ENCODE data around the gene JAG2.
A peak's percentile ranks its signal among the peaks of the same experiment; 100 is the strongest.

Gene JAG2

DNA sequence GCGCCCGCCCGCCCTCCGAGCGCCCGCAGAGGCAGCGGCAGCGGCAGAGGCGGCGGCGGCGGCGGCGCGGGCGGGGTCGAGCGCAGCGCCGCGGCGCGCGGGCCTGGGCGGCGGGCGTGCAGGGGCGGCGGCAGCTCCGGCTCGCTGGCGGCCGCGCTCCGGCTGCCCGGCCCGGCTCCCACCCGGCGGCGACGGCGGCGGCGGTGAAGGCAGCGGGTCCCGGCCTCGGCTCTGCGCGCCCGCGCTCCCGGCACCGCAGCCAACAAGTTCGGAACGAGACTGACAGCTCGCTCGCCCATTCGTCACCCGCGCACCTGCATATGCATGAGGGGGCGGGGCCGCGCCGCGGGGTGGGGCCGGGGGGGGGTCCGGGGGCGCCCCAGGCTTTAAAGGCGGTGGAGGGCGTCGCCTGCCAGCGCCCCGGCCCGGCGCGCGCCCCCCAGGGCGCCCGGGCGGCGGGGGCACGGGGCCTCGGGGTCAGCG lies at the start of gene JAG2:
Gene JAG2, minus strand, starts transcription at position 281 of the 483 bp plus-strand sequence. CDS start 356 bp downstream, outside the sequence.
- peak; percentile 47 for DNase-seq

DNA sequence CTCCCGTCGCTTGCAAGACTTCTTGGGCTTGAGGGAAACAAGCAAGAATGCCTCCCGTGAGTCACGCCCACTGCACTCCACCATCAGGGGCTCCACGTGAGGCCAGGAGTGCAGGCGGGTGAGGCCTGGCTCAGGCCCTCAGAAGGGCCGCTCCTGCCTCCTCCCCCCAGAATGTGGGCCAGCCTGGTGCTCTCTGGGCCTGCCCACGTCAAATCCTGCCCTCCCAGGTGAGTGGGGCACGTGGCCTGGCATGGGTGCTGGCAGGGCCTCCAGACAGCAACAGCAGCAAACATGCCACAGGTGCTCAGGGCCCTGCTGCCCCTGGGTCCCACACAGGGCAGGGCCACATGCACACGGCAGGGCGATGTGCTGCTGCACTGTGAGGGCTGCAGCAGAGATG lies 49.2 kb upstream of the JAG2 start:
- DNase-seq, result no peak

DNA sequence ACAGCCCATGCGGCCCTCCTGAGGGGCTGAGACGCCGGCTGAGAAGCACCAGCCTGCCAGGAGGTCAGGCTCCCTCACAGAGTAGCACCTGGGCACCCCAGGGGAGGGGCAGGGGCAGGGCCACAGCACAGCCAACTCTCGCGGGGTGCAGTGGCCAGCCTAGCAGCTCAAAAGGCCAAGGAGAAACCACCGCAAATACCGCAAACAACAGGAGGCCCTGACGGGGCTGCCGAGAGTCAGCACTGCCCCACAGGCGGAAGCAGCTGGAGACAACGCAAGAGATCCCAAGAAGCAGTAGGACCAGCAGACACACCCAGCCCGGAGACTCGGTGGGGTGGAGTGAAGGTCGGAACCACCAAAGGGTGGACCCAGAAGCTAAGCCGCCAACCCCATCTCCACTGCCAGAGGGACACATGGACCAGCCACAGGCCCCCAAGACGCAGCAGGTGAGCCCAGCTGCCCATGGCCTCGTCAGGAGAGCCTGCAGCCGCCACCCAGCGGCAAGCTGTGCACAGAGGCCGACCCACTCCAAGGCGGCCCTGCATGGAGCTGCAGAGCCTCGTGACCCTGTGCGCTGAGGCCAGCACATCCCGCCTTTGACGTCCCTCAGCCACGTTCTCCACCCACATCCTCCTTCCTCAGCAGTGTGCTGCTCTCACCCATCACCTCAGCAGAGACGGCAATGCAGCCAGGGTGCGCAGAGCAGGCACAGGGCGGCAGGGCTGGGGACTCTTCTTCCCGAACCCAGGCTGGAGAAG lies 48.1 kb upstream of the JAG2 start:
- no peak for DNase-seq

DNA sequence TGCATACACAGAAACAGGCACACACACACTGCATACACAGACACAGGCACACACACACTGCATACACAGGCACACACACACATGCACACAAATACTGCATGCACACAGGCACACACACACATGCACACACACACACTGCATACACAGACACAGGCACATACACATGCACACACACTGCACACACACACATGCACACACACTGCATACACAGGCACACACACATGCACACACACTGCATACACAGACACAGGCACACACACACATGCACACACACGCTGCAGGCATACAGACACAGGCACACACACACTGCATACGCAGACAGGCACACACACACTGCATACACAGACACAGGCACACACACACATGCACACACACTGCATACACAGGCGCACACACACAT lies 47.0 kb upstream of the JAG2 start:
- DNase-seq, result no peak

DNA sequence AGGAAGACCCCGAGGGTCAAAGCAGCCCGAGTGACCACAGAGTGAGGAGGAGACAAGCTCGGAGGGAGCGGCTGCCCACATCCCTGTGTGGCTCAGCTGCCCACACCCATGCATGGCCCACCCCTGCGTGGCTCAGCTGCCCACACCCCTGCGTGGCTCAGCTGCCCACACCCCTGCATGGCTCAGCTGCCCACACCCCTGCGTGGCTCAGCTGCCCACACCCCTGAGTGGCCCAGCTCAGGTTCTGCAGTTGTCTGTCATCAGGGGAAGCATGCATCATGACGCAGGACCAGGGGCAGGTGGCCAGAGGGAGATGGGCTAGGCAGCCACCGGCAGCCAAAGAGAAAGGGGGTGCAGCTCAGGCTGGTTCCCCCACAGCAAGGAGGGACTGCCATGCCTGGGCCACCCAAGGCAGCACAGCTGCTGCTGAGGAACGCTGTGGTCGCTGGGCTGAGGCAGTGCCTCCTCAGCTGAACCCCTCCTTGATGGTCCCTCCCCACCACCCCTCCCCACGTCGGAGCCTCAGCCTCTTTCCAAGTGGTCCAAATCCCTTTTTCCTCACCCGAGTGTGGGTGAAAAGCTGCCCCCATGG lies 45.8 kb upstream of the JAG2 start:
- no peak for DNase-seq

DNA sequence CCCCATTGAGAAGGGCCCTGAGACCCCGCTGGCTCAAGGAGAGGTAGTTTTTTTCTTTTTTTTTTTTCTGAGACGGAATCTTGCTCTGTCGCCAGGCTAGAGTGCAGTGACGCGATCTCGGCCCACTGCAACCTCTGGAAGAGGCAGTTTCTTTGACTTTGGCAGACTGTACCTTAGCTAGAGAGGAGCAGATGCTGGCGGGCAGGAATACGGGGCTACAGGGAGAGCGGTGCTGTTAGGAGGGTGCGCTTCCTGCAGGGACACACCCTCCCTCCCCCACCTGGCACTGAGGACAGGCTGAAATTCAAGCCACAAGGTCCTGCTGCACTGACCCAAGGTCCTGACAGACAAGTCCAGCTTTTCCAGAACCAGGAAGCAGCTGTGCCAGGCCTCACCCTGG lies 44.8 kb upstream of the JAG2 start:
- DNase-seq, result no peak

DNA sequence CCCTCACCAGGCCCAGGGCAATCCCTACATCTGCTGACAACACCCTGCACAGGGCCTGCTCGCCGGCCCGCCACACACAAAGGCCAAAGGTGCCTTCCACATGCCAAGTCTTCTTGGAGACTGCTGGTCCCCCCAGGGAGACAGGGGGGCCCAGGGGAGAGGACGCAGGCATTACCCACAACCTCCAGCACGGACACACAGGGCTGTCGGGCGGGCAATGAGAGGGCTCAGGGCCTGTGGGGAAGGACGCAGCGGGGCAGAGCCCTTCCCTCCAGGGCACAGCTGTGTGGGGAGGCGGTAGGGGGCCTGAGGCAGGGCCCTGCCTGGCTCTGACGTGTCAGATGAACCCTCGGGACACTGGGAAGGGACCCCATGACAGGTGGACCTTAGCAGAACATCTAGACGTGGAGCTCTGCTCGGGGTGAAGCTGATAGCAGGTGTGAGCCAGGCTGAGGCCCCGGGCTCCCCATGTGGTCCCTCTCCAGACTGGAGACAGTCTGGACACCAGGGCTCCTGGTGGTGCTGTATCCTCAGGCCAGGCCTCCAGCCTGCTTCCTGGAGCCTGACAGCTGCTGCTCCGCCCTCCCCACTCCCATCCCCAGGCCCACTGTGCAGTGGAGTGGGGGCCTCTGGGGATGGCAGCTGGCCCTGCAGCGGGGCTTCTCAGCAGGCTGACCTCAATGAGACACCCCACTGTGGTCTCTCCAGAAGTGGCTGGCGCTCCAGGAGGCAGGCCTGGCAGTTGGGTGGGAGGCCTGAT lies 44.1 kb upstream of the JAG2 start:
- no peak for DNase-seq

DNA sequence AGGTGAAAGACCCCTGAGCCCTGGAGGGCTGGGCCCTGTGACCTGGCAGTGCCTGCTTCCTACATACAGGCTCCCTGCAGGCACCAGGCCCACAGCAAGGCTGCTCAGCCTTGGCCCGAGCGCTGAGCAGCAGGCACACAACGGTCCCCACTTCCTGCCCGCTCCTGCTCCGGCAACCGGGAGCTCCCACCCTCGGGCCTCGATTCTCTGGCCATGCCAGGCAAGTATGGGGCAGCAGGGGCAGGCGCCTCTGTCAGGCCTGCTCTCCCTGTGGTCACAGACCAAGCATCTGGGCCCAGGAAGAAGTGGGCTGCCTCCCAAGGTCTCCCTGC lies 43.1 kb upstream of the JAG2 start:
- no peak for DNase-seq

DNA sequence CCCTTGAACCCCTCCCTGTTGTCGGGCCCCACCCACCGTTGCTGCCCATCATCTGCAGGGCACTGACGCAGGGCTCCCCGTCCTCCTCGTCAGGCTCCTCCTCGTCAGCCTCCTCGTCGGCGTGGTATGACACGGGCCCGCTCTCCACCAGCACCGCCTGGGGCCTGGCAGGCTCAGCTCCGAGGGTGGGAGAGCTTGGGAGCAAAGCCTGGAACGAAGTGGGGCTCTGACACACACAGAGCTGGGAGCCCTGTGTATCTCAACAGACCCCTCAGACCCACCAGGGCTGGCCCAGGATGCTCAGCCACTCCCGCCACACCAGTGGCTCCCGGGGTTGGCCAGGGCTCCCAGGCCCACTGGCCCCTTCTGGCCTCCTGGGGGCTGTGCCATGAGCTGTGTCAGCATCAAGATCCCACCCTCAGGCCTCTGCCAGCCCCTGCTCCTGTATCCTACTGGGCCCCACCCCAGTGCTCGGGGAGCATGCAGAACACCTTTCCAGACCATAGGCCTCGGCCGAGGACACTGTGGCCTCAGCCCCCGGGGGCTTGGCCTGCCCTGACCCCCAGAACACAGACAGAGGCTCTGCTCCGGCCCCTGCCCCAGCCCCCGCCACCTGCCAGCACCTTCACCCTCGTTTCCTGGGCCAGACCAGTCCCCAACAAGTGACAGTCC lies 42.6 kb upstream of the JAG2 start:
- DNase-seq, result no peak

DNA sequence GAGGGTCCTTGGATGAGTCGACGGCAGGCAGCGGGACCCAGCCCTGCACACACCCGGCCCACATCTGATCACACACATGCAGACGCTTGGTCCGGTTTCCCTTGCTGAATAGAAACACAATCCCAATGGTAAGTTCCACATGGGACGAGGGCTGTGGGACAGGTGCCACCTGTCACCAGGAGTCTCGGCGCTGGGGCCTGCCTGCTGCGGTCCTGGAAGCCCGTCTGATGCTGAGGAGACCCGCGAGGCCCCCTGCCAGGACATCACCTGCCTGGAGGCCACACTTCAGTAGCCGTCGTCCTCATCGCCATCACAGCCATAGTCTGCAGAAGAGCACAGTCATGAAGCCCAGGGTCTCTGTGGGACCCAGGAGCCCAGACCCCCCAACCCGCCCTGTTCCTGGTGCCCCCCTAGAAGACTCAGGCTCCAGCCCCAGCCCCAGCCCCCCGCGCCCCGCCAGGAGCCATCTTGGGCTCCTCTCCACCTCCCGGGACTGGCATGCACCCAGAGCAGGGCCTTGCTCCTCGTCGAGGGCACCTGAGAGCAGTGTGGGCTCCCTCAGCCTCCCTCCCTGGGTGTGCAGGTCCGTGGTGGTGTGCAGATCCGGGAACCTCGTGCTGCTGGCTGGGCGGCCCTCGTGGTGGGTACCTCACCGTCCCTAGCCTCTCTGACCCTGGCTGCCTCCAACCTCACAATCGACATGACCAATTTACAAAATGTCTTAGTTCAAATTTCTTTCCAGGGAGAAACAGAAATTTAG lies 41.9 kb upstream of the JAG2 start:
- no peak for DNase-seq

DNA sequence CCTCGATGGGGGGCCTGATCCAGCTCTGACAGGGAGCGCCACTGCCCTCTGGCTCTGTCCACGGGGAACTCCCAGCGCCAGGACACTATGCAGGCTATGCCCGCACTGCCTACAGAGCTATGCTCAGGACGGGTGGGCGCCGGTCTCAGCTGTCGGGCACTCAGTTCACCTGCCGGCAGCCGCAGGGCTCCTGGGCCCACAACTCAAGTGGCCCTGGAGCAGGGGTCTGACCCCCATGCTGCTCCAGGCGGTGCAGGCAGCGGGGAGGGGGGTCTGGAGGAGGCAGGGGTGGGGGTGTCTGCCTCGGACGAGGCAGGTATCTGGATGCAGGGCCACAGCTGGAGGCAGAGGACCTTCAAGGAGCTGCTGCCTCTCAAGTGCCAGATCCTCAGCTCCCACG lies 41.1 kb upstream of the JAG2 start:
- no peak for DNase-seq

DNA sequence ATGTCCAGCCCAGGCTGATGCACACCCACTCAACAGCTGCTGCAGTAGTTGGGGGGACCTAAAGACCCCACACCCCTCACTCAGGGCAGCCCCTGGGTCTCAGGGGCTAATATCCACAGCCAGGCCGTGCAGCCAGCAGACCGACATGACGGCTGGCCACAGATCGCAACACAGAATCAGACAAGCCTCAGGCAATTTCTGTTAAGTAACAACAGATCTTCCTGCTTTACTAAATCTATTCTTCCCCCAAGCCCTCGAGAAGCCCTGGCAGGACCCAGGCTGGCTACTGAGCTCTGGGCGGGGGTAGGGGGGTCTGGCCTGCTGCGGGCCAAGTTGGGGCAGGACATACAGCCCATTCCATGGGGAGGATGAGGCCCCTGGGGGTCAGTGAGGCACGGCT lies 40.5 kb upstream of the JAG2 start:
- no peak for DNase-seq

DNA sequence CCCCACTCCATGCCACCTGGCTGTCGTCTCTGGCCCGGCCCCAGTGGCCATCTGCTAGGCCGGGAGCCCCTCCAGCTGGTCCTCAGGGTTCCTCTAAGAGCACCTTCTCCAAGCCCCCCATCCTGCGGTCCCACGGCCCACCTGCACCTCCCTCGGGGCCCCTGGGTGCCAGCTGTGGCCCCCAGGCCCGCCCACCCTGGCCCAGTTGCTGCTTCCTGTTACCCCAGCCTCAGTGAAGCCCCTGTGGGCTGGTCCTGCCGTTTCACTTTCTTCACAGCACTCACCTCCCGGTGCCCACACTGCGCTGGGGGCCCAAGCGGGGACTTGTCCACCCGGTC lies 40.1 kb upstream of the JAG2 start:
- no peak for DNase-seq

DNA sequence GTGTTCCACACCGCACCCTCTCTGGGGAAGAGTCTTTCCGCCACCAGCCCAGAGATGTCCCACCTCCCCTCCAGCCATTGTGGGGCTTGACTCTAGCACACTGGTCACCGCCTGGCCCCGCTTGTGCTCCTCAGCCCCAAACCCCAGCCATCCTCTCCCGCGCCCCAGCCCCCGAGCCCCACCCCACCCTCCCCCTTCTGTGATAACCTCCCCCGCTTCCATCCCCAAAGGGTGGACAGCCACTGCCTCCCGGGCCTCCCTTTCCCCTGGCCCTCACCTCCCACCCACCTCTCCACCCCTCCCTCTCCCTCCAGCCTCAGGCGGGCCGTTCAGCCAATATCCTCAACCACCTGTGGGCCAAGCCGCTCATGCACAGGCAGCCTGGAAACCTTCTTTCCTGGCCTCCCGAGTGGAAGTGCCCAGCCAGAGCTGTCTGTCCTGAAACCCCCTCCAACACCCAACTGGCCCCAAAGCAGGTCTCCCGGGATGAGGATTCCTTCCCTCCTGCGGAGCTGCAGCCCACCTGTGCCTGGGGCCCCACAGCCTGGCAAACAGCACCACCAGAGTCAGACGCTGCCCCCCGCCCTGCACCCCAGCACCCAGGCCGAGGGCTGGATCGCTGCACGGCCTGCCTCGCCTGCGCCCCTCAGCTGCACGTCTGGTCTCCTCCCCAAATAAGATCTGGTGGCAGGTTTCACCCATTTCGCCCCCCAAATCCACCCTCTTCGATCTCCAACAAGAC lies 39.6 kb upstream of the JAG2 start:
- DNase-seq, result no peak

DNA sequence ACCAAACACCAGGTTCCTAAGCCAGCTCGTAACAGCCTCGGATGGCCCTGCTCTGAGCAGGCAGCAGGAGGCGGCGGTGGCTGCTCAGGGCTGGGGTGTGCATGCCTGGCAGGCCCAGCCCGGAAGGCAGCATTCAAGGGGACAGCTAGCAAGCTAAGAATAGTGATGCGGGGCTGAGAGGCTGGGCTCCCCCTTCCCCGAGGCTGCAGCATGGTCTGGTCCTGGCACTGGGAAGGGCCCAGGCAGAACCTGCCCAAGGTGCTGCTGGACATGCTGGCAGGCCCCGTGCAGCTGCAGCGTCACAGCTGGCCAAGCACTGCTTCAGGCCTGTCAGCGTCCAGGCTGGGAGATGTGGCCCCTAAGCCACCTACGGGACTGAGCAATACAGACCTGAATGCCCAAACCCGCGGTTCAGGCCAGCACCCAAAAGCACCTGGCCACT lies 38.9 kb upstream of the JAG2 start:
- DNase-seq, result no peak

DNA sequence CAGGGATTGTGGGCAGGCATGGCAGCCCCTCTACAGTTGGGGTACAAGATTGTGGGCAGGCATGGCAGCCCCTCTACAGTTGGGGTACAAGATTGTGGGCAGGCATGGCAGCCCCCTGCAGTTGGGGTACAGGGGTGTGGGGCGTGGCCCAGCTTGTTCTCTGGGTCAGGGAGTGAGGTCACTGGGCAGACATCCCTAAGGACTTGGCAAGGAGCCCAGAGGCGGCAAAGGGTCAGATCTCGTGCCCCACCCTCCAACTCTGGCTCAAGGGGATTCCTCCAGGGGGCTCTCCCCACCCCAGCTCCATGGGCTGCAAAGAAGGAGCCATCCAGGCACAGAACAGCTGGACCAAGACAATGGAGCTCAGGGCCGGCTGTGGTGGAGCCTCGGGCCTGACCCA lies 38.3 kb upstream of the JAG2 start:
- no peak for DNase-seq

DNA sequence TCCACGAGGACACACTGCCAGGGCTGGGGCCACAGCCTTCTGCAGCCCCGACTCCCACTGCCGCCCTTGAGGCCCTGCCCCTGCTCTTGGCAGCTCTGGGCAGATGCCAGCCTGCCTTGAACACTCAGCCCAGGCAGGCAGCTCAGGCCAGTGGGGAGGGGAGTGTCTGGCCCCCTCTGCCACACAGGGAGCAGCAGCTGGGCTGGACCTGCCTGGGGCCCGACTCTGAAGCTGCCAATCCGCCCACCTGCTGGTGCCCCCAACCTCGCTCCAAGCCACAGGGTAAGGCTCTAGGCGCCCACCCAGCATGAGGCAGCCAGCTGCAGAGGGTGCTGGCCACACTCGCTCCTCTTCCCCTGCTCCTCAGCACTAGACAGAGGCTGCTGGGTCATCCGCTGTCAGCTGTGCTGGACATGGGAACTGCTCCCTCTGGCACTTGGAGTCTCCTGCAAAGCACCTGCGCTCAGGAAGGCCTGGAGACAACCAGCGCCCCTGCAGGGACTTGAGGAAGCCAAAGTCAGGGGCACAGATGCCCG lies 37.2 kb upstream of the JAG2 start:
- no peak for DNase-seq

DNA sequence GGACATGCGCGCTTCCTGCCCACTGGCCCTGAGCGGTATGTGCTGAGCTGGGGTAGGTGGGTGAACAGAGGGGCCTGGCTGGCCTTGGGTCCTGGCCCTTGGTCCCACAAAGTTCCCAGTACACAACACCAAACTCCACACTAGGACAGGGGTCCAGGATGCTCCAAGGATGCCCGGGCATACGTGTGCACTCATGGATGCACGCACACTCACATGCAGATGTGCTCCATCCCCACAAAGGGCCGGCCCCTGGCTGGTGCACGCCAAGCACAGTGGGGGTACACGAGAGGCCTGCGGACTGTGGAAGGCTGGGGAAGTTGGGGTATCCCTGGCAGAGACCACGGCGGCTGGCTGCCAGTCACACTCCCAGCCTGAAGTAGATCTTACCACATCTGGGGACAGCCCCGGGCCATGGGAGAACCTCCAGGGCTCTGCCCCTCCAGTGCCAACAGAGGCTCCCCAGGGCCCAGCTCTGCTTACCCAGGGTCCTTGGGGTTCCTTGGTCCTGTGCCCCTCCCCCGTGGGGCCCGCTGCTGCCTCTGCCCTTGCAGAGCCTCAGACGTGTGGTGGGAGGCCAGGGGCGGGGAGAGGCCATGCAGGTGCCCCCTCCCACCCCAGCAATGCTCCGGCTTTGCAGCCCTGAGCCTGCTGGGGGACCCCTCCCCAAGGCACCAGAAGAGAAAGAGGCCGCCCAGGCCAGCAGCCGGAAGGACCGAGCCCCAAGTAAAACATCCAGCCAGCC lies 36.5 kb upstream of the JAG2 start:
- no peak for DNase-seq

DNA sequence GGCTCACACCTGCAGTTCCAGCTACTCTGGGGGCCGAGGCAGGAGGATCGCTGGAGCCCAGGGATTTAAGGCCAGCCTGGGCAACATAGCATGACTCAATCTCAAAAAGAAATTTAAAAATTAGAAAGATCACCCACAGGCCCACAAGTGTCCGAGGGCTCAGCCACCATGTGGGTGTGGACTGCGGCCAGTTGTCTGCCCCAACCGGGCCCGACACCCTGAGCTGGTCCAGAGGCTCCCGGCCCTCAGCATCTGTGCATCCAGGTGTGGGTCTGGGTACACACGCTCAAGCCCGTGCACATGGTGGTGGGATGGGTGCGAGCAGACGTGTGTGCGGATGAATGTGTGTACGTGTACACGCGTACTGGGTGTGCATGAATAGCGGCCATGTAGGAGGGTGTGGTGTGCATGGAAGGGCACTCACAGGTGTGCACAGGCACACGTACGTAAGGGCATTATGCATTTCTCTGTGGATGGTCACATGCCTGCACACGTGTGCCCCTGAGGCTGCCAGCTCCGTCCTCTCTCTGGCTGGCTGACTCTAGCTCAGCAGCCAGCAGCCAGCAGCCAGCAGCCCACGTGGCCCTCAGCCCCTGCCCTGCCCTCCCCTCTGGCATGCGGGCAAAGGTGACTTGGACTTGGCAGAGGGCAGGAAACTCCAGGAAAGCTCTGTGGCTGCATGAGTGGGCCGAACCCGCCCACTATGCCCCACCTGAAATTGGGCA lies 35.8 kb upstream of the JAG2 start:
- no peak for DNase-seq

DNA sequence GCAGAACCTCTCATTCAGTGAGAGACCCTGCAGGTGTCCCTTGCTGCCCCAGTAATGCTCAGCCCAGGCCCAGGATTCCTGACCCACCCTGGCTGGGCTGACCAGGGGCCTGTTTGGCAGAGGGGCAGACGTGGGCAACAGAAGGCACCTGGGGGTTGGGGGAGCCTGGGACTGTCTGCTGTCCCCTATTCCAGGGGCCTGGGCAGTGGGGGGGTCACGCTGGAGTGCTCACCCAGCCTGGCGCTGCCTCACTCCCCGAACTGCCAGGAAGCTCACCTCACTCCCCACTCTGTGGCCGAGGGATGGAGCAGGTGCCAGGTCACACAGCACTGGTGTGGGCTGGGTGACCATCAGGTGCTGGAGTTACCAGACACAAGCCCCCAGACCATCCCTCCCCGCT lies 35.1 kb upstream of the JAG2 start:
- DNase-seq, result no peak
